NCI-H345 (cell line): Measurements from ENCODE around the gene MPZL3.

ENCODE experiments used
- DNase-seq: peaks from one replicate; lab custom pipeline; 2025; lab: John Stamatoyannopoulos, UW

The MPZL3 gene

DNA sequence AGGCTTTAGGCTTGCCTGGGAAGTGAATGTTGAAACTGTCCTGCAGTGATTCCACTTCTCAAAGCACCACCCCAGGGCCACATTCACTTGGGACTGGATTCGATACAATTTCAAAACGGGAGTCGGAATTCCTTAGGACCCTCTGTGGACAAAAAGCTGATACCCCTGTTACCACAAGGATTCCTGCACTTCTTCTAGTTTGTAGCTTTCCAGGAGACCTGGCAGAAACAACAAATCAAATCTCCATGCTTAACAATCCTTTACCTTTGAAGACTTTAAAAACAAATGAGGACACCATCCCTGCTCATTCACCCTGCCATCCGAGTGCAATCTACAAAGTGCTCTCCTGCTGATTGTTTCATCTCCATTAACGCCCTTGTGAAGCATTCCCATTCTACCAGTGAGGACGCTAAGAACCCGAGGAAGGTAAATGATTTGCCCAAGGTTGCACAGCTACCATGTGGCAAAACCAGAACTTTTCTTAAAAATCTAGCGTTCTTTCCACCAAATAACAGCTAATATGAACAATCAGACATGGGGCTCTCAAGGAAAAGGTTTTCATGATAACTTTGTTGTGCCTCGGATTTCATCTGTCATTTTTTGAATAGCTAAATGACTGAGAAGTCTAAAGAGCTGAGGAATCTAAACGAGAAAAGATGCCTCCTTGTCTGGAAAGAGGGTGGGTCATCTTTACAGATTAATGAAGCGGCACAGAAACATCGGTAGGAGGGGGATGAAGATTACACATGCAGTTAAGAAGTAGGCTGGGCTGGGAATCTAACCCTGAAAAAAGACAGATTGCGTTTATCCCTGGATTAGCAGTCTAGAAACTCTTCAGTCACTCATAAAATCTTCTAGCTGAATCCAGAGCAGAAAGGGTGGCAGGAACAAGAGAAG is 12.7 kb upstream of the MPZL3 start:
- no peak for DNase-seq

DNA sequence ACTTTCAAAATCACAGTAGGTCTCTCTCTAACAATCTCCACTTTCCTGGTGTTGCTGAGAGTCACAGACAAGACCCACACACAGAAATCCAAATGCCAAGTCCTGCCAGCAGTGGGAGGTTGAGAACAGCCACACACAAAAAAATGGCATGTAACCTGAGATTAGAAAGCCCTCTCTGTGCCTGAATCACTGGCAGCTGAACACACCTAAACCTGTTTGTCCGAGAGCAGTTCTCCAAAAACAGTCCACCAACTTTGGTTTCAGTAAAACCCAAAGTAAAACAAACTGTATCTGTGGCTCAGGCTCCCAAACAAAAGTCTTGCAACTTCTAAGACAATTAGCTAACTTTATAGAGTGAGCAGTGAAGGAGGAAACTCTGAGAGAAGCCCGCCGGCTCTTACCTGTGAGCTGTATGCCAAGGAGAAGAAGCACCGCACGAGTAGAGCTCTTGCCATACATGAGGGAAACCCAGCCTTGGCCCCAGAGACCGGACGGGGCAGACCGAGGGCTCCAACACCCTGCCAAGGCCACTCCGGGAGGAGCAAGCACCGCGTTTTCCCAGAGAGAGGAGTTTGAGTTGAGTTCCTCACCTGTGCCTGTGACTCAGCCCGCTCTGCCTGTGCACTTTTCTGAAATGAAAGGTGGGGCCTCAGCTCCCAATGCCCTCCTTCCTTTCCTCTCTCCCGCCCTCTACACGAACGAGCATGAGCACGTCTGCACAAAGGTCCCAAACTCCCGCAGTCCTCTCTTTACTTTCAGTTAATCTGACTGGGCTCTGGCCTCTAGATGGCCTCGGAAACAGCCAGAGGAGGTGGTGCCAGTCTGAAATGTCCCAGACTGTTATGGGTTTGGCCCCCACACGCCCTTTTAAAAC is 11.8 kb upstream of the MPZL3 start, which contains the start of gene MPZL2:
TSS of gene MPZL2 (minus strand) at position 603 of the 874 bp plus-strand sequence. CDS start at position 459, 144 bp downstream.
- no peak for DNase-seq

DNA sequence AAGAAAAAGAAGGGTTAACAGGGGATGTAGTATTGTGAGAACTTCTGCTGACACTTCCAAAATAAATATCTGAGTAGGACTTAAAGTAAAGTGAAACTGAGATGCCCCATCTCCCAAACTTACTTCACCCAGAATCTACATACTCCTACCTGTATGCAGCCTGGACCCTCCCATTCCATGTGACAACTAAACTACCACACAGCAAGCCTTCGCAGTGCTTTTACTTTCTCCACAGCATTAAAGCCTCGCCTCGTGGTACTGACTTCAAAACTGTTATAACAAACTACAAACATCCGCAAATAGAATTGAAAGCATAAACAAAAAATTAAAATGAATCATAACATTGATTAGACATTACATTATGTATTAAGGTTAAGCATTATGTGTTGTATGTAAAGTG is 10.9 kb upstream of the MPZL3 start:
- DNase-seq: no peak

GRCh38 chr11:118260353-118260752 is 8.2 kb upstream of the MPZL3 start:
- no peak for DNase-seq

DNA sequence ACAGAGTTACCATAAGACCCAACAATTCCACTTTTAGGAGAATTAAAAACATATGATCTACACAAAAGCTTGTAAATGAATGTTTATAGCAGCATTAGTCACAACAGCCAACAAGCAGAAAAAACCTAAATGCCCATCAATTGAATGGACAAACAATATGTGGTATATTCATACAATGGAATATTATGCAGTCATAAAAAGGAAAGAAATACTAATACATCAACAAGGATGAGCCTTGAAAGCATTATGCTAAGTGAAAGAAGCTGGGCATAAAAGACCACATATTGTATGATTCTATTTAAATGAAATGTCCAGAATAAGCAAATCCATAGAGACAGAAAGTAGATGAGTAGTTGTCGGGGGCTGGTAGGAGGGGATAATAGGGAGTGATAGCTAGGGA is 7.0 kb upstream of the MPZL3 start:
- no peak for DNase-seq

GRCh38 chr11:118258410-118258809 is 6.2 kb upstream of the MPZL3 start:
- no peak for DNase-seq

- DNase-seq: no peak
Observed at GRCh38 chr11:118252688-118253087, 523 bp upstream of the MPZL3 start.

DNA sequence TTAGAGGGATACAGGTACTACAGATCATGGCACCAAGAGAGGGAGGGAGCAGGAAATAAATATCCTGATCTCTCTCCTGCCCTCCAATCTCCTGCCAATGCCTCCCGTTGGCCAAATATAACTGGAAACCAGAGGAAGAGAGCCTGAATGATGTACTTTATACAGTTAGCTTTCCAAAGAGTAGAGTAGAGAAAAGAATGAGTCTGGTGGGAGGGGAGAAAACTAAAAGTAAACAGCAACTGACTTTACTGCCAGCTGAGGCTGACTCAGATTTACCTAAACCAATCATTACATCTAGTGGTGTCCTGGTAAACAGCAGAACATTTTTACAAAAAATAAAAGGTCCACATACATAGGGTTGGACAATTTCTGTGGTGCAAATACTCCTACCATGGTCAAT is 5.1 kb downstream of the MPZL3 start:
- no peak for DNase-seq

GRCh38 chr11:118245936-118246562 is 6.1 kb downstream of the MPZL3 start:
- no peak for DNase-seq

DNA sequence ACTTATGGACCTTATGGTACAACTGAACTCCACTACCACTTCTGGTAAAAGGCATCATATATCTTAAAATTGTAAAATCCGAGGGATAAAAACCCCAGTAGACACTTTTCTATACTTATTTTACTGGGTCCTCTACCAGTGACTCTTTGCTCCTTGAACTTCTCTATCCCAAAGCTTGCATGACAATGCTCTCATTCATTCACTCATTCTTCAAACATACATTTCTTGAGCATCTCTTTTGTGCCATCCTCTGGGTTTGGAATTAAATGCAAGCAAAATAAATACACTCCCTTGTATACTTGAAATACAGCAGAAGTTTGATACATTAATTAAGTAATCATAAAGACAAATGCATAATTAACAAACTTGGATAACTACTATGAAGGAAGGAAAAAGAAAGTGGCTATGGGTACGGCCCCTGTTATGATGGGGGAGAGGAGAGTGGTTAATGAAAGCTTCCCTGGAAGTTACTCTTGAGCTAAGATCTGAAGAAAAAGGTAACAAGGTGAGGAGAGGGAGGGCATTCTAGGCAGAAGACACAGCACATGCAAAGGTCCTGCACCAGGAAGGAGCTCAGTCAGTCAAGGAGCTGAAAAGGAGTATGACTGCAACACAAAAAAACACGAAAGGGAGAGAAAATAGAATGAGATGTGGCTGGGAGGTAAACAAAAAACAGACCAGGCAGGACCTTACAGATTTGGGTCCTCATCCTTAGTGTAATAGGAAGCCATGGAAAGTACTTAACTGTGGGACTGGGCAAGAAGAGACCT is 8.0 kb downstream of the MPZL3 start:
- no peak for DNase-seq

DNA sequence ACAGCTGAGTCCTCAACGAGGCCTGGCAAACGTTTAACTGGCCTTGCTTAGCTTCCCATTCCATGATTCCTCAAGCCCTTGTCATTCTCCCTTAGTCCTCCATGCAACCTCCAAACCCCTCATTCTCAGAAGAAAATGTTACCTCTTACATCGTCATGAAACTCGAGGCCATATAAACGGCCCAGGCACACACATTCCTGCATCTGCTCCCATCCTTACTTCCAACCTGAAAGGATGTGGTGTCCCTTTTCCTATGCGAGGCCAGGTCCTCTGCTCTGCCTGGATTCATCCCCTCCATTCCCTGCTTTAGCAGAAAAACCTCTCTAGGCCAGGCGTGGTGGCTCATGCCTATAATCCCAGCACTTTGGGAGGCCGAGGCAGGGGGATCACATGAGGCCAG is 9.0 kb downstream of the MPZL3 start:
- no peak for DNase-seq

DNA sequence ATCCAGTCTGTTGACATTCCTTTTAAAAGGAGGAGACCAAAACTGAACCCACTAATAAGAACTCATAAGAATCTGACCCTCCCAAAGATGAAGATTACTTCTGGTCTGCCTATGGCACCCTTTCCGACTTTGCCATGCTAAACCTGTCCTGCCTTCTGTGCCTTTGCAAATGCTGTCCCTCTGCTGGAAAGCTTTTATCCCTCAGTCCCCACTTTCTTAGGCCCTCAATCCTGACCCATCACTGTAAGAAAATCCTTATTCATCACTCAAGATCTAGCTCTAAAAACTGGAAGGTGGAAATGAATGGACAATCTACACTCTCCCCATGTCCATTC is 10.4 kb downstream of the MPZL3 start:
- no peak for DNase-seq

DNA sequence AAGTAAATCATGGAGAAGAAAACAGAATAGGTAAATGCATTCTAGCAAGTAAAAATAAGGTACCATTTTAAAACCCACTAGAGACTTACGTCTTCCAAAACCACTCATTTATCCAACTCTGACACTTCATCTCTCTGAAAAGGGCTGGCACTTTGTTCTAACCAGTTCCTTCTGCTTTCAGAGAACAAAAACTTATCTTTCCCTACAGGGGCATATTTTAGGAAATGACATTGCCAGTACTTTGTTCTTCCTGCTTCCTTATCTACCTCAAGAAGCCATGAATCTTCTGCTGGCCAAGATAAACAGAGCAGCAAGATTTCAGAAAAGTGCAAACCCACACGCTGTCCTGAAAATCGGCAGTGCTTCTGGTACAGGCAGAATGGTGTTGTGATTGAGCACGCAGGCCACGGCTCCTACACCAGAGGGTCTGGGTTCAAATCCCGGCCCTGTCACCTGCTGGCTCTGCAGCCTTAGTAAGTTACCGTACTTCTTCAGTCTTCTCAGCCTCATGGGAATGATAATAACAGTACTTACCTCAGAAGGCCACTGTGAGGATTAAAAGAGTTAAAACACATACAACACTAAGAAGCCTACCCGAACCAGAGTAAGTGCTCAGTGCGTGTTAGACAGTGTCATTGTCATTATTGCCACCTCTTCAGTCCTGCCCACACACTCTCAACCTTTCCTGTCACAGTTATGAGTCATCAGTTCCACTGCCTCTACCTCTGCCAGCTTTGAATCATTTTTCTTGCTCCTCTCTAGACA is 11.0 kb downstream of the MPZL3 start:
- DNase-seq: no peak

- no peak for DNase-seq
Observed at GRCh38 chr11:118239509-118240205, 12.5 kb downstream of the MPZL3 start.

DNA sequence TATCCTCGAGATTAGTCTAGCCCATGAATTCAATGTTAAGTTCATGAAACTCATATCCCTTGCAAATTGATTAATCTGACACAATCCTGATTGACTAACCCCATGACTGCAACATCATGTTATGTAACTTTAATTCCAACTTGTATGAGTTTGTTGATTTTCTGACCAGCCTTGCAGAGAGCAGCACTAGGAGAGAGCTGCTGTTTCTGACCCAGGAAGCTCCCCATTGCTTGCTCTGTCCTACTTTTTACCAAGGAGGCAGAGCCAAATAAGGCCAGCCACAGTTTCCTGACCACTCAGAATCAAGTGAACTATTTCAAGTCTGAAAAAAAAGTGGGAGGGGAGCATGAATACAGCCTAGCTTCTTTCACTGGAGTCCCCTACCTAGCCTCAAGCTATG is 13.2 kb downstream of the MPZL3 start:
- no peak for DNase-seq

- no peak for DNase-seq
Observed at GRCh38 chr11:118238421-118238820, 13.7 kb downstream of the MPZL3 start.

GRCh38 chr11:118236170-118236569 is 16.0 kb downstream of the MPZL3 start:
- no peak for DNase-seq

- no peak for DNase-seq
Observed at GRCh38 chr11:118234833-118235232, 17.3 kb downstream of the MPZL3 start.

- DNase-seq: no peak
Observed at GRCh38 chr11:118233850-118234249, 18.3 kb downstream of the MPZL3 start.

- no peak for DNase-seq
Observed at GRCh38 chr11:118233377-118233776, 18.8 kb downstream of the MPZL3 start.
